ENCODE data around the gene FAM184B. TPM values are rescaled to one million over a fixed set of nuclear protein-coding genes. Genes with fewer than 3 reads are reported as not detected.

The FAM184B gene
- total RNA-seq, 1 experiment from 2014 or later, result 0.47 TPM

DNA sequence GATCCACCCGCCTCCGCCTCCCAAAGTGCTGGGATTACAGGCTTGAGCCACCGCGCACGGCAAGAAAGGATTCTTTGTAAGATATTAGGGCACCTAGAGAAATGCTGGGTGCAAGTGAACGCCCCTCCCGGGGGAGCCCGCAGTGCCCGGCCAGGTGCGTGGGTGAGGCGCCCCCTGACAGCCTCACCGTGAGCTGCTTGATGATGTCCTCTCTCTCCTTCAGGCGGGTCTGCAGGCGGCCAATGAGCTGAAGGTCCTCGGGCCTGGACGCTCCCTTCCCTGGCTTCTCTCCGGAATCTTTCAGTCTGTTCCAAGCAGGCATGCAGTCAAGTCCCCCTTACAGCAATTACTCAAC is 145.1 kb downstream of the FAM184B start:
- POLR2A ChIA-PET (ENCODE audit: unreplicated experiment), result no interaction called here
- ATAC-seq, result peak; percentile 23; the same call in 1 of the 2 replicates
- BruUV-seq (replicated peaks), result no TSS peak

GRCh38 chr4:17635056-17635455 is 146.4 kb downstream of the FAM184B start:
- no peak overlapping the region for H3K4me2 ChIP-seq (ENCODE audit: low read length)
- H3K4me1 ChIP-seq (ENCODE audit: insufficient read depth, low read length), result no peaks in the 10 kb centered on the region
- ChIA-PET POLR2A (ENCODE audit: unreplicated experiment) (interaction anchor here (0.6 kb wide), 1 partner anchor 11 kb away, joined by 11 read pairs; no protein-coding TSS in a partner anchor), CTCF (no interaction called here)
- H3K9me3 ChIP-seq (ENCODE audit: low read length), result no peaks in the 10 kb centered on the region
- peaks cover 9% of the 10 kb centered on the region for H3K36me3 ChIP-seq (ENCODE audit: low read depth, low read length)
- H3K27ac ChIP-seq (ENCODE audit: low read length), result no peak overlapping the region
- intact Hi-C loops (cut with micrococcal nuclease), result loop anchor here (5.0 to 10.0 kb wide), 2 partner anchors 38 to 120 kb away; partner anchors contain the start of genes CLRN2 and QDPR
- H3K9me2 ChIP-seq (replicated peaks; ENCODE audit: low read length), result no peaks in the 10 kb centered on the region
- ATAC-seq, result no peak
- no peak for DNase-seq
- no peak overlapping the region for H3K4me3 ChIP-seq (ENCODE audit: low read length)
- TF ChIP-seq, protein P1, sequence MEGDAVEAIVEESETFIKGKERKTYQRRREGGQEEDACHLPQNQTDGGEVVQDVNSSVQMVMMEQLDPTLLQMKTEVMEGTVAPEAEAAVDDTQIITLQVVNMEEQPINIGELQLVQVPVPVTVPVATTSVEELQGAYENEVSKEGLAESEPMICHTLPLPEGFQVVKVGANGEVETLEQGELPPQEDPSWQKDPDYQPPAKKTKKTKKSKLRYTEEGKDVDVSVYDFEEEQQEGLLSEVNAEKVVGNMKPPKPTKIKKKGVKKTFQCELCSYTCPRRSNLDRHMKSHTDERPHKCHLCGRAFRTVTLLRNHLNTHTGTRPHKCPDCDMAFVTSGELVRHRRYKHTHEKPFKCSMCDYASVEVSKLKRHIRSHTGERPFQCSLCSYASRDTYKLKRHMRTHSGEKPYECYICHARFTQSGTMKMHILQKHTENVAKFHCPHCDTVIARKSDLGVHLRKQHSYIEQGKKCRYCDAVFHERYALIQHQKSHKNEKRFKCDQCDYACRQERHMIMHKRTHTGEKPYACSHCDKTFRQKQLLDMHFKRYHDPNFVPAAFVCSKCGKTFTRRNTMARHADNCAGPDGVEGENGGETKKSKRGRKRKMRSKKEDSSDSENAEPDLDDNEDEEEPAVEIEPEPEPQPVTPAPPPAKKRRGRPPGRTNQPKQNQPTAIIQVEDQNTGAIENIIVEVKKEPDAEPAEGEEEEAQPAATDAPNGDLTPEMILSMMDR (conservative IDR thresholded peaks at IDR 0.05; ENCODE audit: low read depth, low read length), result no peak
- no peak for TF ChIP-seq EZH2 (IDR thresholded peaks at IDR 0.05; ENCODE audit: low read length, unreplicated experiment)
- TF ChIP-seq EZH2phosphoT487 (IDR thresholded peaks at IDR 0.05; ENCODE audit: borderline replicate concordance, low read length), result no peak
- H2AFZ ChIP-seq (ENCODE audit: low read length), result no peak overlapping the region
- no peaks in the 10 kb centered on the region for H3F3A ChIP-seq (ENCODE audit: low read length, unreplicated experiment)
- H3K9ac ChIP-seq (ENCODE audit: low read length), result no peak overlapping the region
- no TSS peak for BruUV-seq (replicated peaks)
- H3K27me3 ChIP-seq (ENCODE audit: low read length), result no peaks in the 10 kb centered on the region
- H4K20me1 ChIP-seq (ENCODE audit: low read length), result no peaks in the 10 kb centered on the region
- H3K79me2 ChIP-seq (ENCODE audit: low read length), result no peaks in the 10 kb centered on the region

More for the DNA sequence above, 145.1 kb downstream of the FAM184B start:
- Histone ChIP-seq H3K9me3 (ENCODE audit: low read length) (no peaks in the 10 kb centered on the region), H3K27ac (ENCODE audit: low read length) (no peak overlapping the region), H2AFZ (ENCODE audit: low read length) (no peak overlapping the region), H3K4me3 (ENCODE audit: low read length) (no peak overlapping the region), H3K9me2 (replicated peaks; ENCODE audit: low read length) (no peaks in the 10 kb centered on the region), H3F3A (ENCODE audit: low read length, unreplicated experiment) (no peaks in the 10 kb centered on the region), H3K9ac (ENCODE audit: low read length) (no peak overlapping the region), H3K4me1 (ENCODE audit: insufficient read depth, low read length) (no peaks in the 10 kb centered on the region), H3K27me3 (ENCODE audit: low read length) (no peaks in the 10 kb centered on the region), H3K36me3 (ENCODE audit: low read depth, low read length) (peaks cover 9% of the 10 kb centered on the region), H4K20me1 (ENCODE audit: low read length) (no peaks in the 10 kb centered on the region), H3K79me2 (ENCODE audit: low read length) (no peaks in the 10 kb centered on the region), H3K4me2 (ENCODE audit: low read length) (no peak overlapping the region)
- CTCF ChIA-PET, result no interaction called here
- TF ChIP-seq, protein P1 (conservative IDR thresholded peaks at IDR 0.05; ENCODE audit: low read depth, low read length), result no peak
- TF ChIP-seq EZH2phosphoT487 (IDR thresholded peaks at IDR 0.05; ENCODE audit: borderline replicate concordance, low read length), result no peak
- TF ChIP-seq EZH2 (IDR thresholded peaks at IDR 0.05; ENCODE audit: low read length, unreplicated experiment), result no peak
- DNase-seq, result no peak
- intact Hi-C loops (cut with micrococcal nuclease), result loop anchor here (1.0 to 10.0 kb wide), 3 partner anchors 39 to 122 kb away; partner anchors contain the start of genes CLRN2 and QDPR

- Histone ChIP-seq H3F3A (ENCODE audit: low read length, unreplicated experiment) (no peaks in the 10 kb centered on the region), H3K9ac (ENCODE audit: low read length) (no peak overlapping the region), H3K27me3 (ENCODE audit: low read length) (no peaks in the 10 kb centered on the region), H3K4me3 (ENCODE audit: low read length) (no peak overlapping the region), H3K27ac (ENCODE audit: low read length) (no peak overlapping the region), H3K36me3 (ENCODE audit: low read depth, low read length) (peaks cover 13% of the 10 kb centered on the region), H3K4me1 (ENCODE audit: insufficient read depth, low read length) (no peaks in the 10 kb centered on the region), H3K79me2 (ENCODE audit: low read length) (no peaks in the 10 kb centered on the region), H3K4me2 (ENCODE audit: low read length) (no peak overlapping the region), H4K20me1 (ENCODE audit: low read length) (no peaks in the 10 kb centered on the region), H2AFZ (ENCODE audit: low read length) (no peak overlapping the region), H3K9me2 (replicated peaks; ENCODE audit: low read length) (no peaks in the 10 kb centered on the region), H3K9me3 (ENCODE audit: low read length) (no peaks in the 10 kb centered on the region)
- DNase-seq (no peak), ATAC-seq (no peak)
- ChIA-PET POLR2A (ENCODE audit: unreplicated experiment) (no interaction called here), CTCF (no interaction called here)
- intact Hi-C loops (cut with micrococcal nuclease), result loop anchor here (10.0 kb wide), 1 partner anchor 119 kb away; the partner anchor contains the start of genes CLRN2 and QDPR
- TF ChIP-seq EZH2phosphoT487 (IDR thresholded peaks at IDR 0.05; ENCODE audit: borderline replicate concordance, low read length), result no peak
- no peak for TF ChIP-seq EZH2 (IDR thresholded peaks at IDR 0.05; ENCODE audit: low read length, unreplicated experiment)
- TF ChIP-seq, protein P1 (conservative IDR thresholded peaks at IDR 0.05; ENCODE audit: low read depth, low read length), result no peak
- BruUV-seq (replicated peaks), result no TSS peak
These were observed 147.8 kb downstream of the FAM184B start for GRCh38 chr4:17633600-17633999.
